GM12873 (cell line): ENCODE results near the gene NAV2.

Source experiments
- TF ChIP-seq, protein P1 (sequence below): IDR thresholded peaks from 2 replicates; pipeline ENCODE4 v1.5.1; 2012; ENCODE audit warnings: low read depth, mild to moderate bottlenecking, moderate library complexity, low read length, control low read depth; ENCODE audit not compliant: insufficient read depth; ENCODE audit errors: missing control alignments

NAV2 gene

GRCh38 chr11:20017320-20017719 lies 304.7 kb downstream of the NAV2 start:
- TF ChIP-seq, protein P1, sequence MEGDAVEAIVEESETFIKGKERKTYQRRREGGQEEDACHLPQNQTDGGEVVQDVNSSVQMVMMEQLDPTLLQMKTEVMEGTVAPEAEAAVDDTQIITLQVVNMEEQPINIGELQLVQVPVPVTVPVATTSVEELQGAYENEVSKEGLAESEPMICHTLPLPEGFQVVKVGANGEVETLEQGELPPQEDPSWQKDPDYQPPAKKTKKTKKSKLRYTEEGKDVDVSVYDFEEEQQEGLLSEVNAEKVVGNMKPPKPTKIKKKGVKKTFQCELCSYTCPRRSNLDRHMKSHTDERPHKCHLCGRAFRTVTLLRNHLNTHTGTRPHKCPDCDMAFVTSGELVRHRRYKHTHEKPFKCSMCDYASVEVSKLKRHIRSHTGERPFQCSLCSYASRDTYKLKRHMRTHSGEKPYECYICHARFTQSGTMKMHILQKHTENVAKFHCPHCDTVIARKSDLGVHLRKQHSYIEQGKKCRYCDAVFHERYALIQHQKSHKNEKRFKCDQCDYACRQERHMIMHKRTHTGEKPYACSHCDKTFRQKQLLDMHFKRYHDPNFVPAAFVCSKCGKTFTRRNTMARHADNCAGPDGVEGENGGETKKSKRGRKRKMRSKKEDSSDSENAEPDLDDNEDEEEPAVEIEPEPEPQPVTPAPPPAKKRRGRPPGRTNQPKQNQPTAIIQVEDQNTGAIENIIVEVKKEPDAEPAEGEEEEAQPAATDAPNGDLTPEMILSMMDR, result no peak

GRCh38 chr11:20020198-20020597 lies 307.6 kb downstream of the NAV2 start:
- TF ChIP-seq, protein P1, result no peak

DNA sequence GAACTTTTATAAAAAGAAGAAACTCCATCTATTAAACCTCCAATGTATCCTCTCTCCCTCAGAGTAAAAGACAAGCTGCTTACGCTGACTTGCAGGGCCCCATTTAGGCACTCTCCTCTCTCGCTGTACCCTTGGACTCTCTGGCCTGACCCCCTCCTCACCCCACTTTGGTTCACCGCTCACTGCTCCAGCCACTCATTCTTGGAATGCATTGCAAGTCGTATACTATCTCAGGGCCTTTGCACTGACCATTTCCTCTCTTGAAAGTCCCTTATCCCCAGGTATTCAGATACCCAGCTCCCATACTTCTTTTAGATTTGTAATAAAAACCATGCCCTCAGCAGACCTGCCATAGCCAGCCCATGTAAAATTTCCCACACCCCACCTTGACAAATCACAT lies 308.1 kb downstream of the NAV2 start:
- TF ChIP-seq, protein P1, result no peak

DNA sequence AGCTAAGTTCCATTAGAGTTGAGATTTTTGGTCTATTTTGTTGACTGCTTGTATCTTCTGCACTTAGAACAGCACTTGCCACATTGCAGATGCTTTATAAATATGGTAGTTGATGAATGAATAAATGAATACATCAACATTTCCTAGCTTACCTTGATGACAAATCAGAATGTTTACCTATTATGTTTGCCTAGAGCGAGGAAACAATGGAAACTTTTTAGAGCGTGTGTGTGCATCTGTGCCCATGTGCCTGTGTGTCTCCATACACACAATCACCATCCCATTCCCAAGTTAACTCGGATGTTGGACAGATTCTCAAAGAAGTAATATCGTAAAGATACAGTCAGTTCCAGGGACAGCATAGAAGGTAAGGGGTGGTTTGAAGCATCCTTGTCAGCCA lies 308.6 kb downstream of the NAV2 start:
- TF ChIP-seq, protein P1, result no peak

DNA sequence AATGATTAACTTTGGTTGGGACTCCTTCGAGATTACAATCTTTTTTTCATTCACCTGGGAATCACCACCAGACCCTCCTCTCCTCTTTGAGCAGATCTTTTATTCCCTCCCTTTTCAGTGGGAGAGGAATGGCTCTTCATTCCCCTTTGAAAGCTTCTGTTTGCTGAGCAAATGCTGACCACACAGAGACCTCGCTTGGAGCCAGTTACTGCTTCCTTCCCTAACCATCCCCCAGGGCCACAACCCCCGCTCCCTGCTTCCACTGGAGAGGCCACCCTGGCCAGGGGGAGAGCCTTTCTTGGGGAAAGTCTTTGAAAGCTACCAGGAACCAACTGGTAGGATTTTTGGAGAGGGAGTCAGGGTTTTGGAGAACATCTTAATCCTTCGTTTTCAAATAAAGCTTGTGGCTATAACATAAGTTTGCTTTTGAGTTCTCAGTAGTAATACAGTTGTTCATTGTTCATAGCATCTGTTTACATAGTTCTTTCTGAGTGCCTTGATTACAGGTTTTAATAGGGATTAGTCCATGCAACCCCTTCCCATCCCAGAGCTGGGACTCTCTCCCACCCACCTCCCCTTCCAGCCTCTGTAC lies 309.2 kb downstream of the NAV2 start:
- TF ChIP-seq, protein P1, result no peak

DNA sequence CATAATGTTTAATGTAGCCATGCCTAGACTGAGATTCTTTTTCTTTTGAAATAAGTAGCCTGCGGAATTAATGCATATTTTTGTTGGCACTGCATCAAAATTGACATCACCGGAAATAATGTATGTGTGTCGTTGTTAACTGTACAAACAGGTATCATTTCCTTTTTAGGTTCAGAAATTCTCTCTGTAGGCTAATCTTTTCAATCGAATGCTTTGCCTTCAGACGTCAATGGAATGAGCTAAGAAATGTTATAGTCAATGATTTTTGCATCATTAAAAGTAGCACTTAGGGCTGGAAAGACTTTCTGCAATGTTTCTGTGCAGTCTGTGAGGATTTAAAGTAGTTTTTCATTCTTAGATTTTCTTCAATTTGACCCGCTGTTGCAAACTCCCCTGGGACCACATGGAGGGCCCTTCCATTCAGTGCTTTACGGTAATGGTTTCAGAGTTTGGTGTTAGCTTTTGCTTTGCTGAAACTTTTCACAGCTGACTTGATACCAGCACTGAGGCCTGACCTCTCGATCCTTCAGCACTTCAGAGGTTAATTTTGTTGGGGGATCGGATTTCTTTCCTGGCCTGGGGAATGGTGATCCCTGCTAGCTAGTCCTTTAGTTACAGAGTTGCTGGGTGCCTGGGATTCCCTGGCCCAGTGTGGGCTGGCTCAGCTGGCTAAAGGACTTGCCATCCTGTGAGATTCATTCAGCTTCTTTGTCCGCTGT lies 309.9 kb downstream of the NAV2 start:
- TF ChIP-seq, protein P1, result no peak

DNA sequence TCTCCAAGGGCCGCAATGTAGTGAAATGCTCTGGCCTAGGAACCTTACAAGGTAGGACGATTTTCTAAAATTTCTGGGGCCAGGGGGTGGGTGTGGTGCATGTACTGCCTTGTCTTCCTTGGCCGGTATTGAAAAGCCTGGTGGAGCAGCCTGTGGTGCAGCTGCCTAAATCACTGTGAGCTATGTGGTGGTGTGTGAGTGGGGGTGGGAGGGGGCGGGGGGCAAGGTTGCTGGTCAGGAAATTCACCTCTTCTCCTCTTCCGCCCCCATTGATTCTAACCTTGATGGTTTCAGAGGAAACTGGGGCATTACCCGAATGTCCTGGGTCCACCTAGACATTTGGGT lies 310.4 kb downstream of the NAV2 start:
- TF ChIP-seq, protein P1, result no peak
